Activated CD8-positive, alpha-beta memory T cell treated with anti-CD3 and anti-CD28 coated beads, Interleukin-2, amount 50 U/mL, for 24 hours (primary cell): ENCODE data around the gene SPAST.
A peak's percentile ranks its signal among the peaks of the same experiment; 100 is the strongest.
"Not testable (repeated sequence)": the region's sequence is repeated elsewhere in the genome, so short reads cannot be mapped to it uniquely, and the experiment has no call there.

ENCODE experiments used
- DNase-seq: peaks from one replicate; pipeline ENCODE4 v3.0.0-alpha.2; 2020; ENCODE audit errors: extremely low read depth

The SPAST gene

DNA sequence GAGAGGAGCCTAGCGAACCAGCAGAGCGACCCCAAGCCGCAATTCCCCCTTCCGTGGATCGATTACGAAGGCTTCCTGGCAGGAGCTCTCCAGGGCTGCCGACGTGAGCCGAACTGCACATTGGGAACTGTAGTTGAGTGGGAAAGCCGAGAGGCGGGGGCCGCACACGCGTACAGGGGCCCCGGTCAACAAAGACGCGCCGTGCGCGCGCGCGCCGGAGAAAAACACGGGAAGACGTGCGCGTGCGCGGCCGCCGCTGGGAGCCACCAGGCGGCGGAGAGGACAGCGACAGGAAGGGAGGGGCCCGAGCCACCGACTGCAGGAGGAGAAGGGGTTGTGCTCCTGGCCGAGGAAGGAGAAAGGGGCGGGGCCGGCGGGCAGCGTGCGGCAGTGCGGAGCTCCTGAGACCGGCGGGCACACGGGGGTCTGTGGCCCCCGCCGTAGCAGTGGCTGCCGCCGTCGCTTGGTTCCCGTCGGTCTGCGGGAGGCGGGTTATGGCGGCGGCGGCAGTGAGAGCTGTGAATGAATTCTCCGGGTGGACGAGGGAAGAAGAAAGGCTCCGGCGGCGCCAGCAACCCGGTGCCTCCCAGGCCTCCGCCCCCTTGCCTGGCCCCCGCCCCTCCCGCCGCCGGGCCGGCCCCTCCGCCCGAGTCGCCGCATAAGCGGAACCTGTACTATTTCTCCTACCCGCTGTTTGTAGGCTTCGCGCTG, at the start of gene SPAST:
SPAST (plus strand) TSS at position 247 of the 711 bp plus-strand sequence; CDS start at position 523, 276 bp downstream.
- DNase-seq, result peak; percentile 90

DNA sequence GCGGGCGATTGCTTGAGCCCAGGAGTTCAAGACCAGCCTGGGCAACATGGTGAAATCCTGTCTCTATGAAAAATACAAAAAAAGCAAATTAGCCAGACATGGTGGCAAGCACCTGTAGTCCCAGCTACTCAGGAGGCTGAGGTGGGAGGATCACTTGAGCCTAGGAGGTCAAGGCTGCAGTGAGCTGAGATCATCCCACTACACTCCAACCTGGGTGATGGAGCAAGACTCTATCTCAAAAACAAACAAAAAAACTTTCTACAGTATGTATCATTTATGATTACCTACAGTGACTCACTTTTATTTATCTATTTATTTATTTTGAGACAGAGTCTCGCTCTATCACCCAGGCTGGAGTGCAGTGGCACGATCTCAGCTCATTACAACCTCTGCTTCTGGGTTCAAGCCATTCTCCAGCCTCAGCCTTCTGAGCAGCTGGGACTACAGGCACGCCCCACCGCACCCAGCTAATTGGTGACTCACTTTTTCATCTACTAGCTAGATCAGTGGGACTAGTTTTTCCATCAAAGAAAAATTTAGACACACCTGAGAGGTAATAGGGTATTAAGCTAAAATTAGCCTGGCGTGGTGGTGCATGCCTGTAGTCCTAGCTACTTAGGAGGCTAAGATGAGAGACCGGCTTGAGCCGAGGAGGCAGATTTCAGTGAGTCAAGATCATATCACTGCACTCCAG, 44.4 kb upstream of the SPAST start:
- not testable (repeated sequence) for DNase-seq

GRCh38 chr2:32034198-32034887, 29.0 kb upstream of the SPAST start:
- DNase-seq, result not testable (repeated sequence)

DNA sequence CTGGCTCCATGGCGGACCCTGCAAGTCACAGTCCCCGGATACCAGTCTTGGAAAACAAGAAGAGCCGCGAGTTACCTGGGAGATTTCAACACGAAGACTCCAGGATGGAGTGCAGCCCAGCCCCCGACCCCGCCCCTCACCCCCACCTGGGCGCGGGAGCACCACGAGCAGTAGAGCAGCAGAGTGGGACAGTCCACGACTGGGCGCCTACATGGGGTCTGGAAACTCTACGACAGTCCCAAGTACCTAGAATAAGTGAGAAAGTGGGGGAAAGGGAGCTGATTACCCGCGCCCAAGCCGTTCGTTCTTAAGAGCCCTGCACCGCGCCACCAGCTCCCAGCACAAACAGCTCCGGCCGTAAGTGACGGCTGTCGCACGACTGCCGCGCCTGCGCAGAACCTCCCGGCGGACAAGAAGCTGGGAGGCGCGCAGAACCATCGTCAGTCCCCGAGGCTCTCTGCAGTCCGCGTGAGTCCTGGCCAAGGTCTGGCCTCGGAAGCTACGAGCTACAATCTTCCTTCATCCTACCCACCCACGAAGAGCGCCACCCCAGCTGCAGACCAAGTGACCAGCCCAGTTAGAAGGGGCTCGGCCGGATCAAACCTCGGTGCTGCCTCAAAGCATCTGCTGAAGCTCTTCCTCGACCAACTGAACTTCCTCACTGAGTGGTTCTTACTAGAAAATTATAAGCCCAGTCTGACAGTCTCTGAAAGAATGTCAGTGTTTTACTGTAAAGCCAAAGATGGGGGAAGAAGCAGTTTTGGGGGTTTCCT, 23.7 kb upstream of the SPAST start, which contains the start of gene DPY30:
DPY30 (minus strand) TSS at position 359 of the 773 bp plus-strand sequence; CDS start at position 10, 349 bp downstream.
- peak; percentile 83 for DNase-seq

DNA sequence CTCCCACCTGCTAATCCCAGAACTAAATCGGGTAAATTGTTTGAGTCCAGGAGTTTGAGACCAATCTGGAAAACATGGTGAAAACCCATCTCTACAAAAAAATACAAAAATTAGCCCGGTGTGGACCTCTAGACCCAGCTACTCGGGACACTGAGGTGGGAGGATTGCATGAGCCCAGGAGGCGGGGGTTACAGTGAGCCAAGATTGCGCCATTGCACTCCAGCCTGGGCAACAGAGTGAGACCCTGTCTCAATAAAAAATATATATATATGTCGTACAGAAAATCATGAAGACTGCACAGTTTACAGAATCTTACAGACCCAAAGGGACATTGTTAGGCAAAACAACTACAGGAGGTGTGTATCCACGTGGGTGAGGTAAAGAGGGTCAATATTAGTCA, 19.8 kb upstream of the SPAST start:
- no peak for DNase-seq

- no peak for DNase-seq
These were observed 11.4 kb upstream of the SPAST start for GRCh38 chr2:32051836-32052439.

DNA sequence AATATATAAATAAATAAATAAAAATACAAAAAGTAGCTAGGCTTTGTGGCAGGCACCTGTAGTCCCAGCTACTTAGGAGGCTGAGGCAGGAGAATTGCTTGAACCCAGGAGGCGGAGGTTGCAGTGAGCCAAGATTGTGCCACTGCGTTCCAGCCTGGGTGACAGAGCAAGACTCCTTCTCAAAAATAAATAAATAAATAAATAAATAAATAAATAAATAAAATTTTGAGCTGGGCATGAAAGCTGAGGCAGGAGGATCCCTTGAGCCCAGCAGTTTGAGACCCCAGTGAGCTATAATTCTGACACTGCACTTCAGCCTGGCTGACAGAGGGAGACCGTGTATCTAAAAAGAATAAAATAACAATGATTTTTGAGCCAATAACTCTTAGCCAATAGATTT, 8.8 kb upstream of the SPAST start:
- not testable (repeated sequence) for DNase-seq

DNA sequence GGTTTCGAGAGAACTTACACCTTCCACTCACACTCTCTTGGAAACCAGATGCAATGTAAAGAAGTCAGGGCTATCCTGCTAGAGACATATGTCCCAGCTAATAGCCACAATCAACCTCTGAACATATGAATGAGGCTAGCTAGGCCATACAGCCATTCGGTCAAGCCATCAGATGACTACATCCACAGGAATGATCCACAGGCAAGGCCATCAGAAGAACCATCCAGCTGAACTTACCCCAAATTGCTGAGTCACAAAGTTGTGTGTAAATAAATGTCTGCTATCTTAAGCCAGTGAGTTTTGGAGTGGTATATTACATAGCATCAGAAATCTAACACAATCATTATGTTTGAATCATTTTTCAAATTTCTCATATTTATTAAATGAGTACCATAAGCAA, 5.2 kb upstream of the SPAST start:
- no peak for DNase-seq

DNA sequence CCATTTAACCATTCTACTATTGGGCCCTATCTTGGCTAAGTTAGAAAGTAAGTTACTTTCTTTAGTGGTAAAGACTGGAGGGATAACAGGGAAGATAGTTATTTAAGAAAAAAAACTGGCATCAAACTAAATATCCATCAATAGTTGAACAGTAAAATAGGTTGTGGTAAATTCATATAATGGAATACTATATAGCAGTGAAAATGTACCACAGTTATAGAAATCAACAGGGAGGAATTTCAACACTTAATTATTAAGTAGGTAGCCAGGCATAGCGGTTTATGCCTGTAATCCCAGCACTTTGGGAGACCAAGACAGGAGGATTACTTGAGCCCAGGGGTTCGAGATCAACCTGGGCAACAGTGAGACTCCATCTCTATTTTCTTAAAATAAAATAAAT, 3.1 kb upstream of the SPAST start:
- no peak for DNase-seq

DNA sequence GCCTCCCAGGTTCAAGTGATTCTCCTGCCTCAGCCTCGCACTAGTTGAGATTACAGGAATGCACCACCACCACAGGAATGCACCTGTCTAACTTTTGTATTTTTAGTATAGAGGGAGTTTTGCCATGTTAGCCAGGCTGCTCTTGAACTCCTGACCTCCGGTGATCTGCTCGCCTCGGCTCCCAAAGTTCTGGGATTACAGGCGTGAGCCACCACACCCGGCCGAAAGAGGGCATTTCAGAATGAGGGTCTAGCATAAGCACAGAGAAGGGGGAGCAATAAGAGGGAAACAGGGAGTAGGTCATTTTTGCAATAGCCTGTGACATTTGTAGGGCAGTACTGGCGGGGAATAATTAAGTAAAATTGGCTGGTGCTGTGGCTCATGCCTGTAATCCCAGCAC, 1.9 kb upstream of the SPAST start:
- DNase-seq, result no peak

DNA sequence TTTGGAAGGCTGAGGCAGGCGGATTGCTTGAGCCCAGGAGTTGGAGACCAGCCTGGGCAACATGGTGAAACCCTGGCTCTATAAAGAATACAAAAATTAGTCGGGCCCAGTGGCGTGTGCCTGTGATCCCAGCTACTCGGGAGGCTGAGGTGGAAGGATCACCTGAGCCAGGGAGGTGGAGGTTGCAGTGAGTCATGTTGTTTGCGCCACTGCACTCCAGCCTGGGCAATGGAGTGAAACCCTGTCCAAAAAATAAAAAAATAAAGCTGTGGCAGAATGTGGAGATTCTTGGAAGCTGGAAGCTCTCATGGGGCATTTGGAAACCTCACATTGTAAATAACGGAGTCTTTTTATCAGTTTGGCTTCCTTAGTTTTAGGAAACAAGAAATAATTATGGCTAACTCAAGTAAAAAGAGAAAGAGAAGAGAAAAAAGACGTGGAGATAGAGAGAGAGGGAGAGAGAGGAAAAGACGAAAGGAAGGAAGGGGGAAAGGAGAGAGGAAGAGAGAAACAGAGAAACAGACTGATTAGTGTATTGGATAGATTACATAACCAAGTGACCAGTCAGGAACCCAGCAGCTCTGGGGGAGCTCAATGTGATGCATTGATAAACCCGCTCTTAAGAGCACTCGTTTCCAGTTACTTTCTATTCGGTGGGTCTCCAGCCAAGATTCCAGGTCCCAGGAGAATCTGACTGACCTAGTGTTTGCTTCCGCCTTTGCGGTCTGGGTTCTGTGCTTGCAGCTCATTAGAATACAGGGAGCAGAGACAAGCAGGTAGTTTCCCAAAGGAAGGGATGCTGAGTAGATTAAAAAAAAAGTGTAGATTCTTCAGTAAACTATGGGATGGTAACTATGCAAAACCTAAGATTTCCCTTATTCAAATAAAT, 1.1 kb upstream of the SPAST start:
- DNase-seq, result no peak

DNA sequence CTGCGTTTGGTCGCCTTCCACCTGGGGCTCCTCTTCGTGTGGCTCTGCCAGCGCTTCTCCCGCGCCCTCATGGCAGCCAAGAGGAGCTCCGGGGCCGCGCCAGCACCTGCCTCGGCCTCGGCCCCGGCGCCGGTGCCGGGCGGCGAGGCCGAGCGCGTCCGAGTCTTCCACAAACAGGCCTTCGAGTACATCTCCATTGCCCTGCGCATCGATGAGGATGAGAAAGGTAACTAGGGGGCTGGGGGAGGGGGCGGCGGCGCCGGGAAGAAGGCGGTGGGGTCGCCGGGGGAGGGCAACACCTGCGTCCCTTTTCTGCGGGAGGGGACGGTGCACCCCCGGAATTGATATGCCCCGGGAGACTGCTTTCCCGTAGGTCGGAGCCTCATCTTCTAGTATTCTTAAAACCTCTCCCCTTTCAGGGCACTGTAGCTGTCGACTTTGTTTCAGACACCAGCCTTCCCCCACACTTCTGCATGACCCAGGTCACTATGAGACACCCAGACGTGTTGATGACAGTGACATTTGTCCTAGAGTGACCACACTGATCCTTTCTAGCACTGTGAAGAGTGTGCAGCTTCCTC, 755 bp downstream of the SPAST start:
- no peak for DNase-seq

GRCh38 chr2:32064713-32065112, 1.4 kb downstream of the SPAST start:
- DNase-seq, result no peak

DNA sequence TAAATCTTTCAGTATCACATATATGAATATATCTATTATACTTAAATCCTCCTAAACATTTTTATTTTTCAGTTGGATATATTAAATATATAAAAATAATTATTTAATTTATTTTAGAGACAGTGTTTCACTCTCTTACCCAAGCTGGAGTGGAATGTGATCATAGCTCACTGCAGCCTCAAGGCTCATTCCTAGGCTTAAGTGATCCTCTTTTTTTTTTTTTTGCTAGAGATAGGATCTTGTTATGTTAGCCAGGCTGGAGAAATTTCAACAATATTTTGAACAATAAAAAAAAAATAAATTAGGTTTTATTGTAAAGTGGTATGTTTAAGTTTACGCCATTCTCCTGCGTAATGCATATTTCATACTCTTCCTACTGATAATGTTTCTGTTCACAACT, 4.2 kb downstream of the SPAST start:
- no peak for DNase-seq

GRCh38 chr2:32074134-32074506, 10.8 kb downstream of the SPAST start:
- no peak for DNase-seq

DNA sequence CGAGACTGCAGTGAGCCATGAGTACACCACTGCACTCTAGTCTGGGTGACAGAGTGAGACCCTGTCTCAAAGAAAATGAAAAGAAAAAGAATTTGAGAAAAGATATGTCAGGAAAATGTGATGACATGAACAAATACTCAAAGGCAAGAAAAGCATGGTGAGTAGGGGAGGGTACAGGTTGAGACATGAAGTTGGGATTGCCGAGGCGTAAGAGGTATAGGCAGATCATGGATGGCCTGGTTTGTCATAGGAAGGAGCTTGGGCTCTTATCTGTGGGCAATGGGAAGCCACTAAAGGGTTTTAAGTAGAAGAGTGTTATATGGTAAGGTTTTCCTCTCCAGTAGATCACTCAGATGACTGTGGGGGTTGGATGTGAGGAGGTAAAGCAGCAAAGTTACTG, 32.3 kb downstream of the SPAST start:
- no peak for DNase-seq

GRCh38 chr2:32108111-32108510, 44.8 kb downstream of the SPAST start:
- no peak for DNase-seq

DNA sequence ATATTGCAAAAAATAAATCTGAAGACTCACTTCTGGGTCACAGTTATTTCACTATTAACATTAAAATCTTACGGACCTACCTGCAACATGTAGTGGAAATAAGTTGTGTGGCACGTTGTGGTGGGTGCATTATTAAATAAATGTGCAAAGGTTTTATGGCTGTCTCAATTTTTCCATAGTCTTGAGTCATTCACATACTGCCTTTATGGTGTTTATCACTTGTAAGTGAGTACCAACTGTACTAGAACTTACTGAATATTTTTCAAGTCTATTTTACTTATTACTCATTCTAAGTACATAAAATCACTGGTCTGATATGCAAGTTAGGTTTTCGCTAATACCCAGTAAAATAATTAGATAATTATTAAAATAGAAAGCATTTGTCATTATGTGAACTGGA, 54.7 kb downstream of the SPAST start:
- no peak for DNase-seq

- no peak for DNase-seq
These were observed 55.8 kb downstream of the SPAST start for GRCh38 chr2:32119161-32119560.

GRCh38 chr2:32124660-32125059, 61.3 kb downstream of the SPAST start:
- DNase-seq, result no peak
